ENCODE data around the gene GOPC.

Gene GOPC

DNA sequence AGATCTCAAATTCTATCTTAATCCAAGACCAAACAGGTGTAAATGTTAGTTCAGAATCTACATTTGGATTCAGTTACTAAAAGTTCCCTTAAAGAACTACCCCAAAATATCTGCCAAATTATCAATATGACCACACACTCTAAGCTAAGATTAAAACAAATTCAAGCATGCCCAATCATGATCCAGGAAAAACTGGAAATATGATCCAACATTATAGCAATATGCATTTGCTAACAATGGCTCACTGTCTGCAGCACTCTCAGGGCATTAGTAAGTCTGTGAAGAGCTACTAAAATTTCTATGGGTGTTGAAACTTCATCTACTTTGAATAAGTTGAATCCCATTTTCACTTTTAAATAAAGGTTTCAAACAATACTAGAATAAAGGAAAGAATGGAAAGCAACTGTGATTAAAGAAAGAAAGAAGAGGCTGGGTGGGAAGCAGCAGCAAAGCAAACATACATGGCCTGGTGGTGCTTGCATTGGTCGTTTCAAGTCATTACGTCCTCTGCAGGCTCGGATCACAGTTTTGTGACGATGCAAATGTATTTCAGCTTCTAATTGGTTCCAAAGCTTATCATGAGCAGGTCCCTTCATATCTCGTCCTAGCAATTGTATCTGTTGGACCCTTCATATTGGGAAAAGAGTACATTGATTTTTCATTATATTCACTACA, 29.2 kb downstream of the GOPC start:
- Histone ChIP-seq H3K36me3 (ENCODE audit: control insufficient read depth, insufficient read depth, low read length) (peaks cover 2% of the 10 kb centered on the region), H3K4me3 (replicated peaks; ENCODE audit: low read depth, low read length) (no peak overlapping the region), H3K27me3 (replicated peaks; ENCODE audit: control insufficient read depth, insufficient read depth, low read length) (no peaks in the 10 kb centered on the region)
- TF ChIP-seq, protein P1, sequence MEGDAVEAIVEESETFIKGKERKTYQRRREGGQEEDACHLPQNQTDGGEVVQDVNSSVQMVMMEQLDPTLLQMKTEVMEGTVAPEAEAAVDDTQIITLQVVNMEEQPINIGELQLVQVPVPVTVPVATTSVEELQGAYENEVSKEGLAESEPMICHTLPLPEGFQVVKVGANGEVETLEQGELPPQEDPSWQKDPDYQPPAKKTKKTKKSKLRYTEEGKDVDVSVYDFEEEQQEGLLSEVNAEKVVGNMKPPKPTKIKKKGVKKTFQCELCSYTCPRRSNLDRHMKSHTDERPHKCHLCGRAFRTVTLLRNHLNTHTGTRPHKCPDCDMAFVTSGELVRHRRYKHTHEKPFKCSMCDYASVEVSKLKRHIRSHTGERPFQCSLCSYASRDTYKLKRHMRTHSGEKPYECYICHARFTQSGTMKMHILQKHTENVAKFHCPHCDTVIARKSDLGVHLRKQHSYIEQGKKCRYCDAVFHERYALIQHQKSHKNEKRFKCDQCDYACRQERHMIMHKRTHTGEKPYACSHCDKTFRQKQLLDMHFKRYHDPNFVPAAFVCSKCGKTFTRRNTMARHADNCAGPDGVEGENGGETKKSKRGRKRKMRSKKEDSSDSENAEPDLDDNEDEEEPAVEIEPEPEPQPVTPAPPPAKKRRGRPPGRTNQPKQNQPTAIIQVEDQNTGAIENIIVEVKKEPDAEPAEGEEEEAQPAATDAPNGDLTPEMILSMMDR (IDR thresholded peaks at IDR 0.05; ENCODE audit: insufficient read depth, low read length, poor library complexity, severe bottlenecking), result no peak
- no peak for DNase-seq (ENCODE audit: extremely low read depth, insufficient read length)

- no peak overlapping the region for H3K4me3 ChIP-seq (replicated peaks; ENCODE audit: low read depth, low read length)
- H3K27me3 ChIP-seq (replicated peaks; ENCODE audit: control insufficient read depth, insufficient read depth, low read length), result no peaks in the 10 kb centered on the region
- H3K36me3 ChIP-seq (ENCODE audit: control insufficient read depth, insufficient read depth, low read length), result peaks cover 3% of the 10 kb centered on the region
- no peak for DNase-seq (ENCODE audit: extremely low read depth, insufficient read length)
- TF ChIP-seq, protein P1 (IDR thresholded peaks at IDR 0.05; ENCODE audit: insufficient read depth, low read length, poor library complexity, severe bottlenecking), result no peak
Observed at GRCh38 chr6:117568831-117569410, 33.4 kb downstream of the GOPC start.

- TF ChIP-seq, protein P1 (IDR thresholded peaks at IDR 0.05; ENCODE audit: insufficient read depth, low read length, poor library complexity, severe bottlenecking), result no peak
- no peak overlapping the region for H3K4me3 ChIP-seq (replicated peaks; ENCODE audit: low read depth, low read length)
- H3K36me3 ChIP-seq (ENCODE audit: control insufficient read depth, insufficient read depth, low read length), result peaks cover 2% of the 10 kb centered on the region
- no peaks in the 10 kb centered on the region for H3K27me3 ChIP-seq (replicated peaks; ENCODE audit: control insufficient read depth, insufficient read depth, low read length)
- DNase-seq (ENCODE audit: extremely low read depth, insufficient read length), result no peak
Observed at GRCh38 chr6:117568247-117568646, 34.1 kb downstream of the GOPC start.

- TF ChIP-seq, protein P1 (IDR thresholded peaks at IDR 0.05; ENCODE audit: insufficient read depth, low read length, poor library complexity, severe bottlenecking), result no peak
- Histone ChIP-seq H3K36me3 (ENCODE audit: control insufficient read depth, insufficient read depth, low read length) (peaks cover 2% of the 10 kb centered on the region), H3K27me3 (replicated peaks; ENCODE audit: control insufficient read depth, insufficient read depth, low read length) (no peaks in the 10 kb centered on the region), H3K4me3 (replicated peaks; ENCODE audit: low read depth, low read length) (no peak overlapping the region)
- no peak for DNase-seq (ENCODE audit: extremely low read depth, insufficient read length)
Observed at GRCh38 chr6:117564681-117565080, 37.6 kb downstream of the GOPC start.

DNA sequence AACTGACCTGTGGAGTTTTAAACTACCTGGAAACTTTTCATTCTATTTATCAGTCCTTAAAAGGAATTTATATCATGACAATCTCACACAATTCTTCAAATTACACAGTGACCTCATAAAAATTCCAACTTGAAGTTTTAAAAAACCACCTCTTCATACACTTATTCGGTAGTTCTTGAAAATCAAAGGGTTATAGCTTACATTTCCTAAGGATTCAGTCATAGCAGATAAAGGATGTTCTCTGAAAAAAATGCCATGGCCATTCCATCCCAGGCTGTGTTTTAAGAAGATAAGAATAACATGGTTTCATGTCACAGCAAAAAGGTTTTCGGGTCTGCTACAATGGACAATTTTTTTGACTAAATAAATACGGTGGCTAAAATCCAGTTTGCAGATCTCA, 41.2 kb downstream of the GOPC start:
- H3K36me3 ChIP-seq (ENCODE audit: control insufficient read depth, insufficient read depth, low read length), result peaks cover 2% of the 10 kb centered on the region
- no peak overlapping the region for H3K4me3 ChIP-seq (replicated peaks; ENCODE audit: low read depth, low read length)
- no peaks in the 10 kb centered on the region for H3K27me3 ChIP-seq (replicated peaks; ENCODE audit: control insufficient read depth, insufficient read depth, low read length)
- TF ChIP-seq, protein P1 (IDR thresholded peaks at IDR 0.05; ENCODE audit: insufficient read depth, low read length, poor library complexity, severe bottlenecking), result no peak
- no peak for DNase-seq (ENCODE audit: extremely low read depth, insufficient read length)

Measured in GM06990 (cell line).